ENCODE results near the gene DIAPH1.

DNA sequence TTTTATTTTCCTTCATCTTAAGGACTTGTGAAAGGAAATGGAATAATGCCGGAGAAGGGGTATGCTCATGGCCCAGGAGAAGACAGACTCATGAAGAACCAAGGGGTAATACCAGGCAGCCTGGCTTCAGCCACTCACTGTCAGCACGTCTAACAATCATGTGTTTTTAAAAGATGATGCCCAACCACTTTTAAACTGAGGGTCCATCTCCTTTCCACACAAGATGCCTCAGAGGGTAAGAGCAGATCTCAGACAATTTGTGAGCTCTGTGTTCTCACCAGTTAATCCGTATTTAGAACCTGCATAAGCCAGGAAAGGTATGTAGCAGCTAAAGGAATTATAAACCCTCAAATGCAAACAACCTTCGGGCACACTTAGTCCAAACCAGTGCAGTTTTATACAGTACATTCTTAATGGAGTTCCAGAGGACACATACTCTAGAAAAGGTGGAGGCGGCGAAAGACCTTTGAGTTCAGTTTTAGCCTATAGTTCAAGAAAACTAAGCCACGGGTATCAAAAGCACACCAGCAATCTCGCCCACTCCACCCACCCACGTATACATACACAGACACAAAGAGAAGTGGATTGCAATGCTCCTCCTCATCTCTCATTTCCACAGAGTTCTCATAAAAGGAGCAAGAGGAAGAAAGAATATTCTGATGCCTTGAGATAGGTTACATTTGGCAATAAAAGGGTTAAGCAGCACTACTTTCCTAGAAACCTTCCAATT lies 2.6 kb downstream of the DIAPH1 start:
- TF ChIP-seq GATA1 (IDR thresholded peaks at IDR 0.05; ENCODE audit: low read depth, low read length): no peak
- no peak for TF ChIP-seq POLR2A (IDR thresholded peaks at IDR 0.05; ENCODE audit: low read length)

All from erythroblast (primary cell).